ENCODE measurements around the gene TBC1D7.

The TBC1D7 gene

GRCh38 chr6:13289789-13290318, 38.5 kb downstream of the TBC1D7 start:
- no peak for DNase-seq

- no peak for DNase-seq
These were observed 39.4 kb downstream of the TBC1D7 start for GRCh38 chr6:13288969-13289391.

GRCh38 chr6:13288481-13288880, 39.9 kb downstream of the TBC1D7 start:
- no peak for DNase-seq

GRCh38 chr6:13287104-13287503, 41.2 kb downstream of the TBC1D7 start:
- DNase-seq, result no peak

GRCh38 chr6:13286181-13286580, 42.2 kb downstream of the TBC1D7 start:
- no peak for DNase-seq

GRCh38 chr6:13285705-13286104, 42.6 kb downstream of the TBC1D7 start:
- no peak for DNase-seq

GRCh38 chr6:13284646-13285045, 43.7 kb downstream of the TBC1D7 start:
- no peak for DNase-seq

GRCh38 chr6:13283331-13283730, 45.0 kb downstream of the TBC1D7 start:
- no peak for DNase-seq

- DNase-seq, result no peak
These were observed 45.8 kb downstream of the TBC1D7 start for GRCh38 chr6:13282393-13283069.

- no peak for DNase-seq
These were observed 46.7 kb downstream of the TBC1D7 start for GRCh38 chr6:13281686-13282085.

- no peak for DNase-seq
These were observed 48.1 kb downstream of the TBC1D7 start for GRCh38 chr6:13280254-13280653.

GRCh38 chr6:13278991-13279390, 49.3 kb downstream of the TBC1D7 start:
- DNase-seq, result no peak

- DNase-seq, result no peak
These were observed 50.2 kb downstream of the TBC1D7 start for GRCh38 chr6:13278164-13278563.

- no peak for DNase-seq
These were observed 51.1 kb downstream of the TBC1D7 start for GRCh38 chr6:13277231-13277630.

GRCh38 chr6:13275435-13275989, 52.8 kb downstream of the TBC1D7 start:
- DNase-seq, result no peak

- no peak for DNase-seq
These were observed 53.5 kb downstream of the TBC1D7 start for GRCh38 chr6:13274707-13275434.

- DNase-seq, result no peak
These were observed 54.2 kb downstream of the TBC1D7 start for GRCh38 chr6:13273931-13274706.

GRCh38 chr6:13273202-13273930, 55.0 kb downstream of the TBC1D7 start:
- DNase-seq, result no peak

- DNase-seq, result no peak
These were observed 55.9 kb downstream of the TBC1D7 start for GRCh38 chr6:13272131-13273046.

GRCh38 chr6:13268913-13269518, 59.3 kb downstream of the TBC1D7 start:
- no peak for DNase-seq

GRCh38 chr6:13267142-13267651, 61.1 kb downstream of the TBC1D7 start:
- DNase-seq, result no peak
